Sigmoid colon (tissue), 4 donors: Measurements from ENCODE around the gene ERVK3-1.

ENCODE experiments used
- EP300 ChIP-seq, 4 donors: sonication (generic); formaldehyde crosslinking; IDR thresholded peaks; one replicate each; pipeline ENCODE4 v1.6.1; 2017; ENCODE audit warnings: antibody characterized with exemption in 4 of 4
- POLR2A ChIP-seq, 2 donors: fragments of 450-650 bp; IDR thresholded peaks; one replicate each; pipeline ENCODE4 v1.6.1; 2016; ENCODE audit warnings: antibody characterized with exemption in 2 of 2, mild to moderate bottlenecking in 2 of 2, moderate library complexity in 2 of 2
- POLR2AphosphoS5 ChIP-seq, 4 donors: sonication (generic); formaldehyde crosslinking; IDR thresholded peaks; one replicate each; pipeline ENCODE4 v1.6.1; 2017; ENCODE audit warnings: antibody characterized with exemption in 4 of 4
- TF ChIP-seq, protein P1 (sequence below), 4 experiments: fragments of 450-650 bp in 3 of 4; fragments of 200-600 bp in 1 of 4; IDR thresholded peaks; one replicate each; pipeline ENCODE4 v1.5.1; 2016 to 2019; ENCODE audit warnings: antibody characterized with exemption in 4 of 4, mild to moderate bottlenecking in 3 of 4, moderate library complexity in 2 of 4

- TF ChIP-seq EP300 (IDR thresholded peaks at IDR 0.05) (no peak), POLR2AphosphoS5 (IDR thresholded peaks at IDR 0.05) (no peak), POLR2A (IDR thresholded peaks at IDR 0.05) (no peak)
- TF ChIP-seq, protein P1, sequence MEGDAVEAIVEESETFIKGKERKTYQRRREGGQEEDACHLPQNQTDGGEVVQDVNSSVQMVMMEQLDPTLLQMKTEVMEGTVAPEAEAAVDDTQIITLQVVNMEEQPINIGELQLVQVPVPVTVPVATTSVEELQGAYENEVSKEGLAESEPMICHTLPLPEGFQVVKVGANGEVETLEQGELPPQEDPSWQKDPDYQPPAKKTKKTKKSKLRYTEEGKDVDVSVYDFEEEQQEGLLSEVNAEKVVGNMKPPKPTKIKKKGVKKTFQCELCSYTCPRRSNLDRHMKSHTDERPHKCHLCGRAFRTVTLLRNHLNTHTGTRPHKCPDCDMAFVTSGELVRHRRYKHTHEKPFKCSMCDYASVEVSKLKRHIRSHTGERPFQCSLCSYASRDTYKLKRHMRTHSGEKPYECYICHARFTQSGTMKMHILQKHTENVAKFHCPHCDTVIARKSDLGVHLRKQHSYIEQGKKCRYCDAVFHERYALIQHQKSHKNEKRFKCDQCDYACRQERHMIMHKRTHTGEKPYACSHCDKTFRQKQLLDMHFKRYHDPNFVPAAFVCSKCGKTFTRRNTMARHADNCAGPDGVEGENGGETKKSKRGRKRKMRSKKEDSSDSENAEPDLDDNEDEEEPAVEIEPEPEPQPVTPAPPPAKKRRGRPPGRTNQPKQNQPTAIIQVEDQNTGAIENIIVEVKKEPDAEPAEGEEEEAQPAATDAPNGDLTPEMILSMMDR (IDR thresholded peaks at IDR 0.05) = no peak
Measured at GRCh38 chr19:58338336-58338735, 33.2 kb downstream of the ERVK3-1 start.
